Kasumi-1 (cell line): ENCODE data around the gene IGFBP2.

Source experiments
- DNase-seq, 2 experiments: peaks; one replicate each; lab custom pipeline; 2025; lab: John Stamatoyannopoulos, UW

Gene IGFBP2

GRCh38 chr2:216615298-216616082 lies 17.7 kb upstream of the IGFBP2 start:
- DNase-seq, result no peak

DNA sequence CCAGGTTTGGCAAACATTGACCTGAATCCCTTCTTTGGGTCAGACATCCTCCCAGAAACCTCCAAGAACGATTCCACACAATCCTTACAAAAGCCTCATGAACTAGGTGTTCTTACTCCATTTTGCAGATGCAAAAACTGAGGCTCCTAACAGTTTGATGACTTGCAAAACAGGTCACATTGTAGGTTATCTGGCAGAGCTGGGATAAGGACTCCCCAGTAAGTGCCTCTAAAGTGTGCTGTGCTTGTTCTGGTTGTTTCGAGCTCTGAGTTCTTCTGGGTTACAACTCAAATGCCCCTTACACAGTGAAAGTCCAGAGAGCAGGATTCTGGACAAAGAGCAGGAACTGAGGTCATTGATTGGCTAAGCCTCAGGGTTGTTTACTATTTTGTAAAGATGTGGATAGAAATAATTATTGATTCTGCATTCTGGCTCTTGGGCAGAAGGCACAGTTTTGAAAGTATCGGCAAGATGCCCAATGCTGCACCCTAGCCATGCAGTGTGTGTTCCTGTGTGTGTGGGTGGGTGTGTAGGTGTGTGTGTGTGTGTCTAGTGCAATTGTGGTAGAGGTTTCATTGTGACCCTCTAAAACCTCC lies 17.0 kb upstream of the IGFBP2 start:
- DNase-seq, result no peak

DNA sequence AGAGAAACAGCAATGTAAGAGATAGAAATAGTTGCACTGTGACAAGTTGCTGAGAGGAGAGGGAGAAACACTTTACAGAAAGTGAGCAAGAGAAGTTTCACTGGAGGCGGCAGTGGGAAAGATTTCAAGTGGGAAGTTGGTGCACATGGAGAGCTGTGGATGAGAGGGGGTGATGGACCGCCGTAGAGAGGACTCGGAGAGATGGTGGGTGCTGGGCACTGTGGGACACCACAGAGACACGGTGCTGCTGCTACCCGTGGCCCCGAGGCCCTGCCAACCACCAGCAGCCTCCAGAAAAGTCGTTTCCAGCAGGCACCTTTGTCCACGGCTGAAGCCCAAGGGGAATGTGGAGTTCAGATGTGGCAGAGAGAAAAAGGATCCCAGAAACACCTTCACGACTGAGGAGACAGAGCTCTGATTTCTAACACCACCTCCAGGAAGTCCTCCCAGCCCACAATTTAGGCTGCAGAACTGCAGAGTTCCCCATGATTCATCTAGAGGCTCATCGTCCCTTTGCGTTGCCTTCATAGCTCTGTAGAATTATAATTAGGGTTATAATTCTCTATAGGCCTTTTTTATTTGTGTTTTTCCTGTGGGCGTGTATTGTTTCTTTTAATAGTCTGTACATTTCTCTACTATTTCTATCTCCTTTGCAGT lies 15.9 kb upstream of the IGFBP2 start:
- DNase-seq, result no peak

GRCh38 chr2:216618785-216619184 lies 14.4 kb upstream of the IGFBP2 start:
- no peak for DNase-seq

GRCh38 chr2:216619411-216620393 lies 13.5 kb upstream of the IGFBP2 start:
- peak; percentile 22 to 30 for DNase-seq

- DNase-seq, result no peak
Measured at GRCh38 chr2:216620786-216621185, 12.4 kb upstream of the IGFBP2 start.

GRCh38 chr2:216621292-216621691 lies 11.9 kb upstream of the IGFBP2 start:
- DNase-seq, result no peak

DNA sequence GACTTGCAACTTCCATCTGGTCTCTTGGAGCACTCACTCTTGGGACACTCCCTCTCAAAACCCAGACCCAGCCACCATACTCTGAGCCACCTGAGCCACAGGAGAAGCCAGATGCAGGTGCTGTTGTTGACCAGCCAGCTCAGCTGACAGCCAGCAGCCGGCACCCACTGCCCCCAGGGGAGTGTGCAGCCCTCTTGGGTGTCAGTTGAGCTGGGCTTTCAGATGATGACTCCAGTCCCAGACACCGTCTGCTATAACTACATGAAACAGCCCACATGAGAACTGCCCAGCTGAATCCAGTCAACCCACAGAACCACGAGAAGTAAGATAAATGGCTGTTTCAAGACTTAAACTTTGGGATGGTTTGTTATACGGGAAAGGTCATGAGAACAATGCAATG lies 10.7 kb upstream of the IGFBP2 start:
- DNase-seq, result no peak

GRCh38 chr2:216624251-216624650 lies 9.0 kb upstream of the IGFBP2 start:
- DNase-seq, result no peak

DNA sequence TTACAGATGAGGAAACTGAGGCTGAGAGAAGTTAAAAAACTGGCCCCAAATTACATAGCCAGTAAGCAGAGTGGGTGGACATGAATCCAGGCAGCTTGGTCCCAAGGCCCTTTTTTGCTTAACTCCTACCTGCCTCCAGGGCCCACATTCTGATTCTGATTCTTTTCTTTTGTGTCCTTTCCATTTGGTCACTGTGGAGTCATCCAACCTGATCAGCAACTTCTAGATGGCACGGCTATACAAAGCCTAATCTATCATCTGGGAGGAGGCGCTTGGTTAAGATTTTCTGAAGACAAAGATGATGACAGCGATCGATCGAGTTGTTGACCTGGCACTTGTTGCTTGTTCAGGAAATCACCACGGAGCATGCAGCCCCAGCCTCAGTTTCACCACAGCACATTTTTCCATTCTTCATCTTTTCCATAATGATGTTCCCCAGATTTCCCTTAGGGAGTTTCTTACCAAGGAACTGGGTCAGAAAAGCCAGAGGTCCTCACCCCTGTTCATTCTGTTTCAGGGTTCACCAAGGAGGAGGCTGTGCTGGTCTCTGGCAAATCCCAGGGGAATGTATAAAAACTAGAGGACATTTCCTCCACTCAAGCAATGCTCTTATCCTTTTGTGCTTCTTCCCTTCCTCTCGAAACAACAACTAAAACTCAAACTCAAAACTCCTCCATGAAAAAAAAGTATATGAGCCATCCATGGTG lies 6.9 kb upstream of the IGFBP2 start:
- no peak for DNase-seq

DNA sequence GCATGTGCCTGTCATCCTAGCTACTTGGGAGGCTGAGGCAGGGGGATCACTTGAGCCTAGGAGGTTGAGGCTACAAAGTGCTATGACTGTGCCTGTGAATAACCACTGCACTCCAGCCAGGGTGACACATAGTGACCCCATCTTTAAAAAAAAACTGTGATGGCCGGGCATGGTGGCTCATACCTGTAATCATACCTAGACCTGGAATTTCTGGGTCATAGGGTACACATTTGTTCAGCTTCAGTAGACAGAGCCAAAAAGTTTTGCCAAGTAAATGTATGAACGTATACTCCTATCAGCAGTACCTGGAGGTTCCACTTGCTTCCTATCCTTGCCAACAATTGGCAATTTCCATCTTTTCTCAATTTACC lies 6.4 kb upstream of the IGFBP2 start:
- DNase-seq, result no peak

- DNase-seq, result no peak
Measured at GRCh38 chr2:216629784-216630183, 3.4 kb upstream of the IGFBP2 start.

DNA sequence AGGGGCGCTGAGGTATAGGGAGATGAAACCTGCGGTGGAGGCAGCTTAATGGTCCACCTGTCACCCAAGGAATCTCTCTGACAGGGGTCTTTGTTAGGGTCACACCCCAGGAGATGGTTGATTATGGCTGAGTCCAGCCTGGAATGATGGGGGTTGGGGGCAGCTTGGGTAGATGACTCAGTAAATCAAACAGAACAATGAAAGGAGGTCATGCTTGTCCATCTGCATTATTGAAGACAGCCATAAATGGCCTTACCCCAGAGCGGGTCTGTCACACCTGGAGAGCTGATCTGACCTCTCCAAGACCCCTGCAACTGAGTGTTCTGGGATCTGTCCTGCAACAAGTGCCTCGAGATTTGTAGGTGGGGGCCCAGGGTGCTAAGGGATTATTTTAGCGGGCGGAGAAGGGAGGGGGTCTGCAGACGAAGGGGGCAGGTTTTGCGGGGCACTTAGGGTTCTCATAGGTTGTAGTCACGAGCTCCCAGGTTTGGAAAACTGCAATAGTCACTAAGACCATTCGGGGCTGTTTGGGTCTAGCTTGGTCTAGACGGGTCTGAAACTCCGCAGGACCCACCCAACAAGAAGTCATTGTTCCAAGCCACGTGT lies 771 bp upstream of the IGFBP2 start:
- no peak for DNase-seq

GRCh38 chr2:216633616-216634369 lies 573 bp downstream of the IGFBP2 start:
- no peak for DNase-seq

GRCh38 chr2:216634370-216635148 lies 1.3 kb downstream of the IGFBP2 start:
- DNase-seq, result no peak

DNA sequence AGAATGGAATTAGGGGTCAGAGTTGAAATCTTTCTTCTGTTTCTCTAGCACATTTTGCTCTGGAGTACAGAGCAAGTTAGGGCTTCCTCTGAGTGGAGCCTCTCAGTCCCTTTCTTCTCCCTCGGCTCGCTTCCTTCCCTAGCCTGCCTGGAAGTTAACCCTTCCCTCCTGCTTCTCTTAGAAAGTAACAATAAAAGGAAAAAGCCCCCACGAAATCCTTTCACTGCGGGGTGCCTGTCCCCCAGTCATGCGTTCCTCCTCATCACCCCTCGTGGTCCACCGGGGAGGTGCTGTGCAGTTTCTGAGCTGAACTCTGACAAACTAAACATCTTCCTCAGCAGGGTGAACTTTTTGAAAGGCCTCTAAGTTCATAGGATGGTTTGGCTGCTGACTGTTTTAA lies 2.0 kb downstream of the IGFBP2 start:
- peak; percentile 1 to 6 for DNase-seq

DNA sequence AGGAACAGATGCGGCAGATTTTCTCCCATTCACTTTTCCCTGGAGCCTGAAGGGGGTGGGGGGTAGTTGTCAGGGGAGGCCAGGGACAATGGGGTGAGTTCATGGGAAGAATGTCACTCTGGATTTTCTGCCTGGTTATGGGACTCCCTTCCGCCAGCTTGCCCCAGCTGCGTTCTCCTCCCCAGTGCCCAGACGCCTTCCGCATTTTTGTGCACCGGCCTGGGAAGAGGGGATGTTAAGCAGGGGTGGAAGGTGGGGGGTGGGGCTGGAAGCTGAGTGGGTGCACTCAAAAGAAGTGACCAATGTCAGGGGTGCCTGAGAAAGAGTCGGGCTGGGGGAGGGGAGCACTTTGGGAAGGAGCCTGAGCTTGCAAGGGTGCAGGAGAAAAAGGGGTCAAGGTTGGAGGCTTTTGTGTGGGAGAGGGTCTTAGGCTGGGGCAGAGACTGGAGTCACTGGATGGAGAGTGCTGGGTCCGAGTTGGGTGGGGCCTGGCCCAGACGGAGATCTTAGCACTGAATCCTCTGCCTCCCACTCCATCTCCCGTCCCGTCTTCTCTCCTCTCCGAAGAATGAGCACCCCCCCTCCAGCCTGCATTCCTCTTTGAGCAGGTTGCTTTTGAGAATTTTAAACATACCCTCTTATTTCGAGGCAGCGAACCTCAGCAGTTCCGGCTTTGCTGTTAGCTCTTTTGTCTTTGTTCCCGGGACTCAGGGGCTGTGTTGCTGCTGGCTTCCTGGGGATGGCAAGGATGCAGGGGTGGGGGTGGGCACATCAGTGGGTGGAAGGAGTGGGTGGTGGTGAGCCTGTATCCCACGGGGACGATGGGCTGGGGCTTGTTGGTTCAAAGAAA lies 2.7 kb downstream of the IGFBP2 start:
- DNase-seq, result no peak
